DMS114 treated with DMSO at 0.1 percent for 48 hours (cell line): ENCODE results near the gene MLX.
A peak's percentile ranks its signal among the peaks of the same experiment; 100 is the strongest.
"Not testable (repeated sequence)": the region's sequence is repeated elsewhere in the genome, so short reads cannot be mapped to it uniquely, and the experiment has no call there.

Experiments
- DNase-seq: peaks from one replicate; lab custom pipeline; 2025; ENCODE audit not compliant: unreplicated experiment; lab: John Stamatoyannopoulos, UW

Gene MLX

GRCh38 chr17:42577532-42578281, 10.8 kb downstream of the MLX start, which contains the start of gene PSMC3IP:
Gene PSMC3IP (minus strand): TSS chr17:42577729. CDS start chr17:42577686, 43 bp downstream.
- DNase-seq: peak; percentile 93

GRCh38 chr17:42578282-42578869, 11.5 kb downstream of the MLX start:
- peak; percentile 70 for DNase-seq

GRCh38 chr17:42579794-42580551, 13.1 kb downstream of the MLX start:
- no peak for DNase-seq

- no peak for DNase-seq
These were observed 14.9 kb downstream of the MLX start for GRCh38 chr17:42581744-42582270.

- DNase-seq: no peak
These were observed 18.0 kb downstream of the MLX start for GRCh38 chr17:42584880-42585279.

- no peak for DNase-seq
These were observed 18.5 kb downstream of the MLX start for GRCh38 chr17:42585353-42585752.

GRCh38 chr17:42586514-42587230, 19.8 kb downstream of the MLX start:
- no peak for DNase-seq

- no peak for DNase-seq
These were observed 24.0 kb downstream of the MLX start for GRCh38 chr17:42590886-42591285.

GRCh38 chr17:42591411-42591810, 24.5 kb downstream of the MLX start:
- no peak for DNase-seq

GRCh38 chr17:42596386-42596785, 29.5 kb downstream of the MLX start:
- DNase-seq: no peak

GRCh38 chr17:42598905-42599304, 32.0 kb downstream of the MLX start:
- no peak for DNase-seq

GRCh38 chr17:42603318-42603717, 36.4 kb downstream of the MLX start:
- no peak for DNase-seq

GRCh38 chr17:42607769-42608168, 40.9 kb downstream of the MLX start:
- no peak for DNase-seq

- DNase-seq: no peak
These were observed 41.6 kb downstream of the MLX start for GRCh38 chr17:42608305-42609181.

GRCh38 chr17:42609182-42609813, 42.4 kb downstream of the MLX start, which contains the start of the genes RETREG3 and TUBG1:
Gene RETREG3 (minus strand): TSS chr17:42609374. CDS start chr17:42609324, 50 bp downstream.
Gene TUBG1 (plus strand): TSS chr17:42609683. CDS start chr17:42609738, 55 bp downstream.
- peak; percentile 97 for DNase-seq

- DNase-seq: not testable (repeated sequence)
These were observed 43.2 kb downstream of the MLX start for GRCh38 chr17:42609814-42610801.

- no peak for DNase-seq
These were observed 45.1 kb downstream of the MLX start for GRCh38 chr17:42612013-42612412.

GRCh38 chr17:42613699-42614295, 46.9 kb downstream of the MLX start:
- no peak for DNase-seq
